Measurements from ENCODE around the gene PLCXD1.
"Not testable (repeated sequence)": the region's sequence is repeated elsewhere in the genome, so short reads cannot be mapped to it uniquely, and the experiment has no call there.

The PLCXD1 gene

GRCh38 chrX:264006-264405, 17.2 kb upstream of the PLCXD1 start:
- DNase-seq (ENCODE audit: low read depth) = not testable (repeated sequence)

- no peak for DNase-seq (ENCODE audit: low read depth)
Observed at GRCh38 chrX:264634-265455, 16.3 kb upstream of the PLCXD1 start.

GRCh38 chrX:265502-265901, 15.7 kb upstream of the PLCXD1 start:
- no peak for DNase-seq (ENCODE audit: low read depth)

GRCh38 chrX:267771-268261, 13.4 kb upstream of the PLCXD1 start:
- DNase-seq (ENCODE audit: low read depth) = no peak

DNA sequence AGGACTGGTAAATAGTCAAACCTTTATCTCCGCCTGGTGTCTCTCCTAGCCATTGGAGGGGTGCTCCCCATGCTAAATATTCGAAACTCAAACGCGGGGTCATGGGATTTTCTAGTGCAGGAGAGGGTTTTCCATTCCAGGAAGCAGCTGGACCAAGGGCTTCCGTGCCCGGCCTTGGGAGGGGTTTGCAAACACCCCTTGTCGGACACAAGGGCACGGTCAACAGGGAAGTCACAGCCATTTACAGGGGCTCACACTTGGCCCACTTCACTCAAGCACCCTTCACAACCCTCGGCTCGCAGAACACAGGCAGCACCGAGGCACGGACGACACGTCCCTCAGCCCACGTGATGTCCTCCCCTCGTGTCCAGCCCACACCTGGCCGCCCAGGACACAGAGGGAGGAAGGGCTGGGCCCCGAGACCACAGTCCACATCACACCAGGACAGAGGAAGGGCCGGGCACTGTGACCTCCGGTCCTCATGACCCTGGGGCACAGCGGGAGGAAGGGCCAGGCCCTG, 10.3 kb upstream of the PLCXD1 start:
- no peak for DNase-seq (ENCODE audit: low read depth)

GRCh38 chrX:274904-275475, 6.2 kb upstream of the PLCXD1 start:
- no peak for DNase-seq (ENCODE audit: low read depth)

GRCh38 chrX:275476-275966, 5.7 kb upstream of the PLCXD1 start:
- no peak for DNase-seq (ENCODE audit: low read depth)

DNA sequence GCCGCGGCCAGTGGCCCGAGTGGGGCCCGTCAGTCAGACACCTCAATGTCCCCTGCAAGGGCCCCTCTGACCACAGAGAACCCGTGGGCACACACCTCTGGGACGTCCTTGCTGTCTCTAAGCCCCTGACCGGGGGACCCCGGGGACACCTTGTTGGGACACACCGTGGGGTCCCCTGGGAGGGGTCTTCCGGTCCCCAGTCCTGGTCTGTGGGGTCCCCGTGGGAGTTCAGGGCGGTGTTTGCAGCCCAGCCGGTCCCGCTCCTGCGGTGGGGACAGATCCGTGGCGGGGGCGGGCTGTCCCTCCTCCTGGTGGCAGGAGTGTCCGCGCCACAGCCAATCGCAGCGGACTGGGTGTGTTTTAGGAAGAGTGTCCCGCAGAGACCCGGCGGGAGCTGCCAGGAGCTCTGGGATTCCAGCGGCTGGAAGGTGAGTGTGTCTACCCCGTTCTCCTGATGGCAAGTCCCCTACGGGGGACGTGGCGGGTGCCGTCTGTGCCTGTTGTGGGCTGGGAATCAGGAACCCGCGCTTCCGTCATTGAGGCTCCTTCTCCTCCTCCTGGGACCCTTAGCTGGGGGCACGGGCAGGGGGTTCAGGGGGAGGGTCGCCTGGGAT, 5.1 kb upstream of the PLCXD1 start:
- peak; percentile 30 for DNase-seq (ENCODE audit: low read depth)

GRCh38 chrX:276581-277201, 4.5 kb upstream of the PLCXD1 start:
- peak; percentile 12 for DNase-seq (ENCODE audit: low read depth)

GRCh38 chrX:279757-280604, 1.2 kb upstream of the PLCXD1 start:
- not testable (repeated sequence) for DNase-seq (ENCODE audit: low read depth)

DNA sequence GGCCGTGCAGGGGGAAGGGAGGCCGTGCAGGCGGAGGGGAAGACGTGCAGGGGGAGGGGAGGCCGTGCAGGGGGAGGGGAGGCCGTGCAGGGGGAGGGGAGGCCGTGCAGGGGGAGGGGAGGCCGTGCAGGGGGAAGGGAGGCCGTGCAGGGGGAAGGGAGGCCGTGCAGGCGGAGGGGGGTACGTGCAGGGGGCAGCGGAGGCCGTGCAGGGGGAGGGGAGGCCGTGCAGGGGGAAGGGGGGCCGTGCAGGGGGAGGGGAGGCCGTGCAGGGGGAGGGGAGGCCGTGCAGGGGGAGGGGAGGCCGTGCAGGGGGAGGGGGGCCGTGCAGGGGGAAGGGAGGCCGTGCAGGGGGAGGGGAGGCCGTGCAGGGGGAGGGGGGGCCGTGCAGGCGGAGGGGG, 459 bp upstream of the PLCXD1 start:
- not testable (repeated sequence) for DNase-seq (ENCODE audit: low read depth)

DNA sequence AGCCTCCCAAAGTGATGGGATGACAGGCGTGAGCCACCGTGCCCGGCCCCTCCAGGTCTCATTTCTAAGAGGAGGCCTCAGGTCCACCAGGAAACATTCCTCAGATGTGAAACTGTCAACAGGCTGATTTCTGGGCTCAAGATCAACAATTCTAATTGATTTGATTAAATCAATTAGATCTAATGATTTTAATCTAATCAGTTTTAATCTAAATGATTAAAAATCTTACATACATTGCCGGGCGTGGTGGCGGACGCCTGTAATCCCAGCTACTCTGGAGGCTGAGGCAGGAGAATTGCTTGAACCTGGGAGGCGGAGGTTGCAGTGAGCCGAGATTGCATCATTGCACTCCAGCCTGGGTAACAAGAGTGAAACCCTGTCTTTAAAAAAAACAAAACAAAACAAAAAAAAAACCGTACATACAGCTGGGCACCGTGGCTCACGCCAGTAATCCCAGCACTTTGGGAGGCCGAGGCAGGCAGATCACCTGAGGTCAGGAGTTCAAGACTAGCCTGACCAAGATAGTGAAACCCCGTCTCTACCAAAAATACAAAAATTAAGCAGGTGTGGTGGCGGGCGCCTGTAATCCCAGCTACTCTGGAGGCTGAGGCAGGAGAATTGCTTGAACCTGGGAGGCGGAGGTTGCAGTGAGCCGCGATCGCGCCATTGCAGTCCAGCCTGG, 960 bp downstream of the PLCXD1 start:
- not testable (repeated sequence) for DNase-seq (ENCODE audit: low read depth)

GRCh38 chrX:283115-283845, 2.1 kb downstream of the PLCXD1 start:
- DNase-seq (ENCODE audit: low read depth) = peak; percentile 83

DNA sequence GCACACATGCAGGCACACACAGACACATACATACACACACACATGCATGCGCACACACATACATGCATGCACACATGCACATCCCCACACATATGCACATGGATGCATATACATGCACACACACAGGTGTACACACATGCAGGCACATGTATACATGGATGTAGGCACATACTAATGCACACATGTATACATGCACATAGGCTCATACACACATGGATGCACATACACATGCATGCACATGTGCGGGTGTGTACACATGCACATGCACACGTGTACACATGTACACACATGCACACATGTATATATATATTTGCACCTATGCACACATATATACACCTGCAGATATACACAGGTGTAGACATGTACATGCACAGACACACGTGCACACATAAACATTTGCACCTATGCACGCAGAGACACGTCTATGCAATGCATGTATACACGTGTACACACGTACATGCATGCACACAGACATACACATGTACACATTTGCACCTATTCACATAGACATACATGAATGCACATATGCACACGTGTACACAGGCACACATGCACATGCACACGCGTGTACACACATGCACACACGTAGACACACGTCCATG, 4.0 kb downstream of the PLCXD1 start:
- no peak for DNase-seq (ENCODE audit: low read depth)

DNA sequence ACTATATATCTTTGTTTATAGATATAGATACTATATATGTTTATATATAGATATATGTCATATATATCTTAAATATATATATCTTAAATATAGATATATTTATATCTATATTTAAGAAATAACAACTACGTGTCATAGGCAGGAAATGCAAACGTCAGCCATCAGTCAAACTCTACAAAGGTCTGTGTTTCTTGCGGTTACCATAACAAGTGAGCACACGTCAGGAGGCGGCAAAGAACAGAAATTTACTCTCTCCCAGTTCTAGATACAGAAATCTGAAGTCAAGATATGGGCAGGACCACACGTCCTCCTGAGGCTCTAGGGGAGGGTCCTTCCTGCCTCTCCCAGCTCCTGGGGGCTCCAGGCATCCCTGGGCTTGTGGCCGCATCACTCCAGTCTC, 6.5 kb downstream of the PLCXD1 start:
- DNase-seq (ENCODE audit: low read depth) = no peak

GRCh38 chrX:288561-288991, 7.4 kb downstream of the PLCXD1 start:
- no peak for DNase-seq (ENCODE audit: low read depth)

DNA sequence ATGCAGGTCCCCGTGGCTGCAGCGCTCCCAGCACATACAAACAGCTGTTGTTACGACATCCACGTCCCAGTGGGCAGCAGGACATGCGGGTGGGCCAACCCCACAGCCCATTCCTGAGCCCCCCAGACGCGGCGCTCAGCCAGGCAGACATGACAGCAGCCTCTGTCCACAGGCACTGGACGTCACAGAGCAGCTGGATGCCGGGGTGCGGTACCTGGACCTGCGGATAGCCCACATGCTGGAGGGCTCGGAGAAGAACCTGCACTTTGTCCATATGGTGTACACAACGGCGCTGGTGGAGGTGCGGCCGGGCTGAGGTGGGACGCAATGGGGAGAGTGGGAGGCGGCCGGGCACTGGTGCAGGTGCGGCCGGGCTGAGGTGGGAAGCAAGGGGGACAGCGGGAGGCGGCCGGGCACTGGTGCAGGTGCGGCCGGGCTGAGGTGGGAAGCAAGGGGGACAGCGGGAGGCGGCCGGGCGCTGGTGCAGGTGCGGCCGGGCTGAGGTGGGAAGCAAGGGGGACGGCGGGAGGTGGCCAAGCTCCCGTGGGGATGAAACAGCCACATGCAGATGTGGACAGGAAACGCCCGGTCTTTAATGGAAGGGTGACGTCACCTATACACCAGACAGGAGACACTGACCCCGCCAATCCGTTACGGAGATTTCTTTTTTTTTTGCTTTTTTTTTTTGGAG, 9.4 kb downstream of the PLCXD1 start:
- DNase-seq (ENCODE audit: low read depth) = no peak

DNA sequence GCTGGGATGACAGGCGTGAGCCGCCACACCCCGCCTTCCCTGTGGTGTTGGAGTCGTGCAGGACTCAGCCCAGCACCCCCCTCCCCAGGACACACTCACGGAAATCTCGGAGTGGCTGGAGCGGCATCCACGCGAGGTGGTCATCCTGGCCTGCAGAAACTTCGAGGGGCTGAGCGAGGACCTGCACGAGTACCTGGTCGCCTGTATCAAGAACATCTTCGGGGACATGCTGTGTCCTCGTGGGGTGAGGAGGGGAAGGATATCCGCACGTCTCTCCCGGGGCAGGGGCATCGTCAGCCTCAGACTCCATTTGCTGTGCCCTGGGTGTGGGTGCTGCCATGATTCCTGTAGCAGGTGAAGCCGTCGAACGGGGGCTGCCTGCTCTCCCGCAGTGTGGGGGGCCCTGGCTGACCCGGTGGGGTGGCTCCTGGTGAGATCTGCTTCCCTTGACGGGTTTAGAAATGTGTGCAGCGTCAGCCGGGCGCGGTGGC, 10.3 kb downstream of the PLCXD1 start:
- no peak for DNase-seq (ENCODE audit: low read depth)
